ENCODE data around the gene MCC.

Gene MCC
- total RNA-seq = 8.5 to 26.1 (median 10.2) reads per million in 4 experiments

GRCh38 chr5:113487781-113488644 is at the start of gene MCC:
MCC (minus strand) TSS chr5:113488453.
- no peak for DNase-seq

- DNase-seq = no peak
Measured at GRCh38 chr5:113531481-113532159, 43.4 kb upstream of the MCC start.

- DNase-seq = no peak
Measured at GRCh38 chr5:113527746-113528145, 39.5 kb upstream of the MCC start.

GRCh38 chr5:113526421-113526820 is 38.2 kb upstream of the MCC start:
- no peak for DNase-seq

- no peak for DNase-seq
Measured at GRCh38 chr5:113524927-113525326, 36.7 kb upstream of the MCC start.

- DNase-seq = no peak
Measured at GRCh38 chr5:113523168-113523567, 34.9 kb upstream of the MCC start.

- no peak for DNase-seq
Measured at GRCh38 chr5:113520899-113521298, 32.6 kb upstream of the MCC start.

GRCh38 chr5:113520429-113520828 is 32.2 kb upstream of the MCC start:
- no peak for DNase-seq

GRCh38 chr5:113519412-113519811 is 31.2 kb upstream of the MCC start:
- DNase-seq = no peak

GRCh38 chr5:113518884-113519283 is 30.6 kb upstream of the MCC start:
- DNase-seq = no peak

GRCh38 chr5:113514289-113514635 is 26.0 kb upstream of the MCC start:
- DNase-seq = no peak

GRCh38 chr5:113513384-113514288 is 25.4 kb upstream of the MCC start, which contains the start of gene YTHDC2:
YTHDC2 (plus strand) TSS chr5:113513694; CDS start chr5:113513896, 202 bp downstream.
- DNase-seq = peak; percentile 75

- no peak for DNase-seq
Measured at GRCh38 chr5:113512341-113512740, 24.1 kb upstream of the MCC start.

- no peak for DNase-seq
Measured at GRCh38 chr5:113510836-113511451, 22.7 kb upstream of the MCC start.

GRCh38 chr5:113508756-113509155 is 20.5 kb upstream of the MCC start:
- no peak for DNase-seq

GRCh38 chr5:113507601-113508000 is 19.3 kb upstream of the MCC start:
- no peak for DNase-seq

- no peak for DNase-seq
Measured at GRCh38 chr5:113505181-113505580, 16.9 kb upstream of the MCC start.

- DNase-seq = no peak
Measured at GRCh38 chr5:113503146-113503545, 14.9 kb upstream of the MCC start.

- no peak for DNase-seq
Measured at GRCh38 chr5:113502073-113502472, 13.8 kb upstream of the MCC start.

GRCh38 chr5:113495422-113495841 is 7.2 kb upstream of the MCC start:
- DNase-seq = no peak

- no peak for DNase-seq
Measured at GRCh38 chr5:113493446-113493845, 5.2 kb upstream of the MCC start.

- no peak for DNase-seq
Measured at GRCh38 chr5:113491022-113491421, 2.8 kb upstream of the MCC start.

- no peak for DNase-seq
Measured at GRCh38 chr5:113490317-113490716, 2.1 kb upstream of the MCC start.

Measured in effector CD8-positive, alpha-beta T cell (primary cell).